Gastroesophageal sphincter (tissue), 3 donors: Measurements from ENCODE around the gene RXRA.

ENCODE experiments used
- CTCF ChIP-seq, 4 experiments: fragments of 200-600 bp in 2 of 4; fragments of 450-650 bp in 2 of 4; sonication (generic) in 1 of 4; IDR thresholded peaks; one replicate each; pipeline ENCODE4 v1.5.1; 2017 to 2019; ENCODE audit warnings: antibody characterized with exemption in 4 of 4, mild to moderate bottlenecking in 2 of 4, moderate library complexity in 2 of 4
- EP300 ChIP-seq: sonication (generic); formaldehyde crosslinking; IDR thresholded peaks from one replicate; pipeline ENCODE4 v1.6.1; 2017; ENCODE audit warnings: antibody characterized with exemption, mild to moderate bottlenecking
- POLR2A ChIP-seq, 2 donors: fragments of 450-650 bp; IDR thresholded peaks; one replicate each; pipeline ENCODE4 v1.6.1; 2017; ENCODE audit warnings: antibody characterized with exemption in 2 of 2, mild to moderate bottlenecking in 2 of 2, moderate library complexity in 1 of 2
- POLR2AphosphoS5 ChIP-seq: sonication (generic); formaldehyde crosslinking; IDR thresholded peaks from one replicate; pipeline ENCODE4 v1.6.1; 2017; ENCODE audit warnings: antibody characterized with exemption

- TF ChIP-seq CTCF (IDR thresholded peaks at IDR 0.05) = no peak
- TF ChIP-seq POLR2A (IDR thresholded peaks at IDR 0.05) = no peak
- no peak for TF ChIP-seq POLR2AphosphoS5
- no peak for TF ChIP-seq EP300
These were observed 132.2 kb downstream of the RXRA start for GRCh38 chr9:134458207-134459108.
